Keratinocyte (primary cell): ENCODE data around the gene ANKS1B. TPM values are rescaled to one million over a fixed set of nuclear protein-coding genes. Genes with fewer than 3 reads are reported as not detected.

Experiments used
- DNase-seq: peaks from one replicate; pipeline ENCODE4 v3.0.0-alpha.2; 2011; ENCODE audit warnings: low read depth, missing footprints, low spot score
- FAIRE-seq: peaks from 2 replicates; lab custom pipeline; 2011; peaks lifted over from hg19 to GRCh38; lab: Jason Lieb, UNC
- H2AFZ ChIP-seq: 2 replicates; pipeline ENCODE4 v1.6.0; 2012; ENCODE audit warnings: low read length, control low read depth, inconsistent platforms; ENCODE audit not compliant: control insufficient read depth
- H3K27ac ChIP-seq: 2 replicates; pipeline ENCODE4 v1.5.1; 2011; ENCODE audit warnings: low read length; ENCODE audit not compliant: control insufficient read depth, insufficient read depth
- H3K27me3 ChIP-seq: 3 replicates; pipeline ENCODE4 v1.6.0; 2011; ENCODE audit warnings: low read length; ENCODE audit not compliant: control insufficient read depth, insufficient read depth; ENCODE audit errors: extremely low read depth
- H3K36me3 ChIP-seq, 2 experiments: 2 replicates in 1 of 2; 3 replicates in 1 of 2; pipeline ENCODE4 v1.5.1; 2011; ENCODE audit warnings: low read length in 2 of 2, mild to moderate bottlenecking in 1 of 2; ENCODE audit not compliant: control insufficient read depth in 2 of 2, insufficient read depth in 2 of 2; ENCODE audit errors: extremely low read depth in 1 of 2
- H3K4me1 ChIP-seq: 3 replicates; pipeline ENCODE4 v1.5.1; 2011; ENCODE audit warnings: low read length; ENCODE audit not compliant: control insufficient read depth, insufficient read depth; ENCODE audit errors: extremely low read depth
- H3K4me2 ChIP-seq: 3 replicates; pipeline ENCODE4 v1.6.0; 2011; ENCODE audit warnings: low read depth, low read length; ENCODE audit not compliant: control insufficient read depth, insufficient read depth; ENCODE audit errors: extremely low read depth
- H3K4me3 ChIP-seq, 3 experiments: fragments of 200-600 bp in 1 of 3; sonication (generic) in 1 of 3; 2 replicates in 2 of 3; 3 replicates in 1 of 3; pipeline ENCODE4 v1.5.1; 2011 to 2016; ENCODE audit warnings: low read length in 3 of 3, mild to moderate bottlenecking in 3 of 3, control low read depth in 2 of 3, inconsistent platforms in 1 of 3, low read depth in 1 of 3, mixed read lengths in 1 of 3, mixed run types in 1 of 3, moderate library complexity in 1 of 3; ENCODE audit not compliant: control insufficient read depth in 2 of 3, insufficient read depth in 2 of 3; ENCODE audit errors: extremely low read depth in 1 of 3
- H3K79me2 ChIP-seq: 2 replicates; pipeline ENCODE4 v1.6.0; 2012; ENCODE audit warnings: low read length; ENCODE audit not compliant: control insufficient read depth, insufficient read depth
- H3K9ac ChIP-seq: 3 replicates; pipeline ENCODE4 v1.6.0; 2011; ENCODE audit warnings: low read length; ENCODE audit not compliant: control insufficient read depth, insufficient read depth; ENCODE audit errors: extremely low read depth
- H3K9me1 ChIP-seq: 3 replicates; pipeline ENCODE4 v1.6.0; 2011; ENCODE audit warnings: low read length; ENCODE audit not compliant: control insufficient read depth, insufficient read depth; ENCODE audit errors: extremely low read depth
- H3K9me3 ChIP-seq: 2 replicates; pipeline ENCODE4 v1.5.1; 2012; ENCODE audit warnings: low read depth, low read length; ENCODE audit not compliant: control insufficient read depth
- H4K20me1 ChIP-seq: 3 replicates; pipeline ENCODE4 v1.6.0; 2011; ENCODE audit warnings: low read length; ENCODE audit not compliant: control insufficient read depth, insufficient read depth; ENCODE audit errors: extremely low read depth
- CTCF ChIP-seq, 3 experiments: IDR thresholded peaks in 1 of 3; conservative IDR thresholded peaks in 1 of 3; optimal IDR thresholded peaks in 1 of 3; 2 replicates in 2 of 3; 3 replicates in 1 of 3; pipeline versions ENCODE3 to v1.5.1; 2011; ENCODE audit warnings: low read length in 3 of 3, mild to moderate bottlenecking in 3 of 3, moderate library complexity in 2 of 3, control low read depth in 1 of 3, inconsistent platforms in 1 of 3; ENCODE audit not compliant: insufficient read depth in 2 of 3; ENCODE audit errors: extremely low read depth in 1 of 3
- EZH2 ChIP-seq: IDR thresholded peaks from one replicate; pipeline ENCODE4 v1.6.1; 2012; ENCODE audit warnings: inconsistent platforms, mild to moderate bottlenecking, low read length, moderate library complexity
- dilution Hi-C: fragments of 300-500 bp; cut with MboI; formaldehyde crosslinking; loops from one replicate; pipeline ENCODE4 v1.7.0; 2020; ENCODE audit warnings: low sequenced_read_pairs; ENCODE audit not compliant: extremely low pct_ligation_motif_present
- polyA plus RNA-seq, 5 experiments: library from polyadenylated mRNA; depleted of rRNA in 3 of 5; stranded (reverse) in 3 of 5; stranded (forward) in 1 of 5; unstranded in 1 of 5; fragments of >200 nt; gene quantifications; 1 replicate in 1 of 5; 2 replicates in 3 of 5; 3 replicates in 1 of 5; pipeline versions ENCODE4 v1.2.1 to v1.2.3, GENCODE V29; 2011 to 2012; ENCODE audit warnings: missing spikeins in 2 of 5, low read depth in 1 of 5, low replicate concordance in 1 of 5

The ANKS1B gene
- polyA plus RNA-seq, 1 donor (not counting 4 experiments of a cell fraction or from before 2014, with no cell fraction given) = not detected

- dilution Hi-C loops = no loop called here
- H3K9me3 ChIP-seq = no peaks in the 10 kb centered on the region
- H3K27ac ChIP-seq = no peak overlapping the region
- DNase-seq = no peak
- H2AFZ ChIP-seq = no peak overlapping the region
- H3K4me3 ChIP-seq = no peak overlapping the region
- no peaks in the 10 kb centered on the region for H3K36me3 ChIP-seq
- no peak overlapping the region for H3K9ac ChIP-seq
- H3K4me2 ChIP-seq = no peak overlapping the region
- no peaks in the 10 kb centered on the region for H4K20me1 ChIP-seq
- no peak for FAIRE-seq
- TF ChIP-seq EZH2 (no peak), CTCF (optimal IDR thresholded peaks at IDR 0.05 in 1 of 3, IDR thresholded peaks at IDR 0.05 in 1 of 3, conservative IDR thresholded peaks at IDR 0.05 in 1 of 3; ENCODE audit: extremely low read depth in 1 of 3, insufficient read depth in 2 of 3, low read length in 3 of 3) (no peak)
- H3K79me2 ChIP-seq = no peaks in the 10 kb centered on the region
- H3K27me3 ChIP-seq = no peaks in the 10 kb centered on the region
- no peaks in the 10 kb centered on the region for H3K4me1 ChIP-seq
- H3K9me1 ChIP-seq = no peaks in the 10 kb centered on the region
Measured at GRCh38 chr12:98885778-98886177, 1099.0 kb downstream of the ANKS1B start.

- Histone ChIP-seq H3K9me3 (no peaks in the 10 kb centered on the region), H3K9me1 (no peaks in the 10 kb centered on the region), H4K20me1 (no peaks in the 10 kb centered on the region), H3K27ac (no peak overlapping the region), H3K9ac (no peak overlapping the region), H3K4me1 (no peaks in the 10 kb centered on the region), H3K79me2 (no peaks in the 10 kb centered on the region), H3K27me3 (no peaks in the 10 kb centered on the region), H3K4me3 (no peak overlapping the region), H2AFZ (no peak overlapping the region), H3K36me3 (no peaks in the 10 kb centered on the region), H3K4me2 (no peak overlapping the region)
- dilution Hi-C loops = no loop called here
- DNase-seq = no peak
- TF ChIP-seq EZH2 (no peak), CTCF (optimal IDR thresholded peaks at IDR 0.05 in 1 of 3, IDR thresholded peaks at IDR 0.05 in 1 of 3, conservative IDR thresholded peaks at IDR 0.05 in 1 of 3; ENCODE audit: extremely low read depth in 1 of 3, insufficient read depth in 2 of 3, low read length in 3 of 3) (no peak)
- FAIRE-seq = no peak
Measured at GRCh38 chr12:98883231-98883630, 1101.5 kb downstream of the ANKS1B start.
